ENCODE measurements around the gene APBB1IP. TPM values are rescaled to one million over a fixed set of nuclear protein-coding genes. Genes with fewer than 3 reads are reported as not detected.
"Not testable (repeated sequence)": the region's sequence is repeated elsewhere in the genome, so short reads cannot be mapped to it uniquely, and the experiment has no call there.

The APBB1IP gene
- total RNA-seq, 1 experiment from 2014 or later = 7.4 TPM

DNA sequence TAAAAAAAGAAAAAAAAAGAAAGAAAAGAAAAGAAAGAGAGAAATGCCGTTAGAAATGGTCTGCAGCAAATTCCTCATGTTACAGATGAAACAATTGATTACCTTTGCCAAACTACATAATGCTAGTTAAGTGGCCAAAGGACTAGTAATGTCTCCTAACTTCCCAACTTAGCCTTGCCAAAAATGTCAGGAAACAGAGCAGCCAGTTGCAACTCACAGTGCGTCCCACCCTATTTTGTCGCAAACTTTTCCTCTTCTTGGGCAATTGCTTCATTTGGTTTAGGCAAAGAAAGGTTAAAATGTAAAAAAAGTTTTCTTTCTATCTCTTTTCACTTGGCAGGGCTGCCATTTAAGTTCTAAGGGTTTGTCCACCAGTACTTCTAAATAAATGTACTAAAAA, 53.1 kb downstream of the APBB1IP start:
- in situ Hi-C loops (cut with HindIII; ENCODE audit: low pct_unique_long_range_greater_than_20kb, low sequenced_read_pairs) = no loop called here
- no peak for DNase-seq (ENCODE audit: low read depth)

GRCh38 chr10:26491934-26492333, 53.8 kb downstream of the APBB1IP start:
- in situ Hi-C loops (cut with HindIII; ENCODE audit: low pct_unique_long_range_greater_than_20kb, low sequenced_read_pairs) = no loop called here
- no peak for DNase-seq (ENCODE audit: low read depth)

DNA sequence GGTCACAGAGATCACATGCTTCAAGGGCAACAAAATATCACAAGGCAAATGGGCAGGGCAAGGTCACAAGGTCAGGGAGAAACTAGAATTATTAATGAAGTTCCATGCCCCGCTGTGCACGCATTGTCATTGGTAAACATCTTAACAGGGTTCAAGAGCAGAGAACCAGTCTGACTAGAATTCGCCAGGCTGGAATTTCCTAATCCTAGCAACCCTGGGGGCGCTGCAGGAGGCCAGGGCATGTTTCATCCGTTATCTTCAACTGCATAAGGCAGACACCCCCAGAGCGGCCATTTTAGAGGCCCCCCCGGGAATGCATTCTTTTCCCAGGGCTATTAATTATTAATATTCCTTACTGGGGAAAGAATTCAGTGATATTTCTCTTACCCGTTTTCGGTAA, 54.6 kb downstream of the APBB1IP start:
- DNase-seq (ENCODE audit: low read depth); in situ Hi-C loops (cut with HindIII; ENCODE audit: low pct_unique_long_range_greater_than_20kb, low sequenced_read_pairs): not testable (repeated sequence)

DNA sequence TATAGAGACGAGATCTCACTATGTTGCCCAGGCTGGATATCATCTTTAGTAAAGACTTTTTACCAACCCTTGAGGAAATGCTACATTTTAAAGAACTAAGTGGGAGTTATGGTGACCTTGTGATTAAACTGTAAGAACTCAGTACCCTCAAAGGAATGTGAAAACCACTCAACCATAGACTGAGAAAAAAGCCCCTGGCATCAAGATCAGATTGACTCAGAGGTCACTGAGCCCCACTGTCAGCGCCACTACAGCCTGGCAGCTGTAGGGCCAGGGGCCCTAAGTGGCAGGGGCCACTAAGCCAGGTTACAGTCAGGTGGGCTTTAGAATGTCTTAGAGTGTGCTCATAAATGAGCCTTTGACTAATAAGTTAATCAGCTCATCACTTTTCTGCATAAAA, 55.9 kb downstream of the APBB1IP start:
- peak; percentile 74 for DNase-seq (ENCODE audit: low read depth)
- in situ Hi-C loops (cut with HindIII; ENCODE audit: low pct_unique_long_range_greater_than_20kb, low sequenced_read_pairs) = no loop called here

- no peak for DNase-seq (ENCODE audit: low read depth)
- in situ Hi-C loops (cut with HindIII; ENCODE audit: low pct_unique_long_range_greater_than_20kb, low sequenced_read_pairs) = no loop called here
These were observed 61.3 kb downstream of the APBB1IP start for GRCh38 chr10:26499426-26499825.

- in situ Hi-C loops (cut with HindIII; ENCODE audit: low pct_unique_long_range_greater_than_20kb, low sequenced_read_pairs) = no loop called here
- no peak for DNase-seq (ENCODE audit: low read depth)
These were observed 64.8 kb downstream of the APBB1IP start for GRCh38 chr10:26502986-26503385.

- in situ Hi-C loops (cut with HindIII; ENCODE audit: low pct_unique_long_range_greater_than_20kb, low sequenced_read_pairs) = no loop called here
- no peak for DNase-seq (ENCODE audit: low read depth)
These were observed 65.8 kb downstream of the APBB1IP start for GRCh38 chr10:26503911-26504310.

DNA sequence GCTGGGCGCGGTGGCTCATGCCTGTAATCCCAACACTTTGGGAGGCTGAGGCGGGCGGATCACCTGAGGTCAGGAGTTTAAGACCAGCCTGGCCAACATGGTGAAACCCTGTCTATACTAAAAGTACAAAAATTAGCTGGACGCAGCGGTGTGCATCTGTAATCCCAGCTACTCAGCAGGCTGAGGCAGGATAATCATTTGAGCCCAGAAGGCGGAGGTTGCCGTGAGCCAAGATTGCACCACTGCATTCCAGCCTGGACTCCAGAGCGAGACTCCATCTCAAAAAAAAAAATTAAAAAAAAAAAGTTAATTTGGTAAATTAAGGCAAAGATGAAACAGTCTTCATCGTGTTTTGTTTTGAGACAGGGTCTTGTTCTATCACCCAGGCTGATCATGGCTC, 66.3 kb downstream of the APBB1IP start:
- in situ Hi-C loops (cut with HindIII; ENCODE audit: low pct_unique_long_range_greater_than_20kb, low sequenced_read_pairs); DNase-seq (ENCODE audit: low read depth): not testable (repeated sequence)

DNA sequence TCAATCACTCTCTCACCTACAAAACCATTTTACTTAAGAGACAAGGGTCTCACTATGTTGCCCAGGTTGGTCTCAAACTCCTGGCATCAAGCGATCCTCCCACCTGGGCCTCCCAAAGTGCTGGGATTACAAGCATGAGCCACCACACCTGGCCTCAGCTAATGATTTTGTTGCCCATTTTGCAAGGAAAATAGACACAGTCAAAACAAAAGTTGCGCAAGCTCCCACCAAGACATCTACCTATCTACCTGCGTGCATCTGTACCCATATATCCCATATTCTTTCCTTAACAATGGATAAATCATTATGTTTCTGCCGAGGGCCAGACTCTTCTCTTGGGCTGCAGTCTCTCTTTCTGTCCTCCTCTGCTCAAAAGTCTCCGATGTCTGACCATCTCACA, 67.3 kb downstream of the APBB1IP start:
- in situ Hi-C loops (cut with HindIII; ENCODE audit: low pct_unique_long_range_greater_than_20kb, low sequenced_read_pairs) = no loop called here
- no peak for DNase-seq (ENCODE audit: low read depth)

GRCh38 chr10:26506736-26507135, 68.6 kb downstream of the APBB1IP start:
- no peak for DNase-seq (ENCODE audit: low read depth)
- in situ Hi-C loops (cut with HindIII; ENCODE audit: low pct_unique_long_range_greater_than_20kb, low sequenced_read_pairs) = no loop called here

GRCh38 chr10:26507441-26507840, 69.3 kb downstream of the APBB1IP start:
- in situ Hi-C loops (cut with HindIII; ENCODE audit: low pct_unique_long_range_greater_than_20kb, low sequenced_read_pairs) = no loop called here
- DNase-seq (ENCODE audit: low read depth) = no peak

DNA sequence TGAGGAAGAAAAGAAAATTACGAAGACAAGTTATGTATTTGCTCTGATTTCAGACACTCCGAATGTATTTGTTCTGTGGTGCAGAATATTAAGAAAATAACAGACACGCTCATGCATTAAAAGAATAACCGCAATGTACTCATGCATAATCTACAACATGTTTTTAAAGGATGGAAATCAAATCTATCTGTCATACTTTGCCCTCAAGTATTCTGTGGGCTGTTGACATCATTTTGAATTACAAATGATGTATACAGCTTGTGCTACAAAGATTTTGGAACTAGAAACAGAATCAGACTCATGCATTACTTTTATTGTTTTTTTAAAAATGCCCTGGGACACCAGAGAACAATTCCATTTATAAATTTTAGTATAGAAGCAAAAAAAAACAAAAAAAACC, 69.9 kb downstream of the APBB1IP start:
- DNase-seq (ENCODE audit: low read depth) = no peak

GRCh38 chr10:26509307-26509706, 71.2 kb downstream of the APBB1IP start:
- DNase-seq (ENCODE audit: low read depth) = no peak
- in situ Hi-C loops (cut with HindIII; ENCODE audit: low pct_unique_long_range_greater_than_20kb, low sequenced_read_pairs) = no loop called here

More for the DNA sequence above, 69.9 kb downstream of the APBB1IP start:
- in situ Hi-C loops (cut with HindIII; ENCODE audit: low pct_unique_long_range_greater_than_20kb, low sequenced_read_pairs) = no loop called here

DNA sequence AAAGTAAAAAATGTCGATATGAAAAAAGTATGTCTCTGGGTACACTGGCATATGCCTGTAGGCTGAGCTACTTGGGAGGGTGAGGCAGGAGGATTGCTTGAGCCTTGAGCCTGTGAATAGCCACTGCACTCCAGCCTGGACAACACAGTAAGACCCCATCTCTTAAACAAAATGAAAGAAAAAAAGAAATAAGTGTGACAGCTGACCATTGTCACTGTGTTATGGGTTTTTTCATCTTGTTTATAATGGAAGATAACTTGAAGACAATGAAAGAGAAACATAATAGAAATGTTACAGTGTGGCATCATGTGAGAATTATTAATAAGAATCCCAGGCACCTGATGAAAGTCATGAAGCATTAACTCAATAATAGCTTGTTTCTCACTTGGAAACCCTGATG, 75.0 kb downstream of the APBB1IP start:
- no peak for DNase-seq (ENCODE audit: low read depth)
- in situ Hi-C loops (cut with HindIII; ENCODE audit: low pct_unique_long_range_greater_than_20kb, low sequenced_read_pairs) = no loop called here

DNA sequence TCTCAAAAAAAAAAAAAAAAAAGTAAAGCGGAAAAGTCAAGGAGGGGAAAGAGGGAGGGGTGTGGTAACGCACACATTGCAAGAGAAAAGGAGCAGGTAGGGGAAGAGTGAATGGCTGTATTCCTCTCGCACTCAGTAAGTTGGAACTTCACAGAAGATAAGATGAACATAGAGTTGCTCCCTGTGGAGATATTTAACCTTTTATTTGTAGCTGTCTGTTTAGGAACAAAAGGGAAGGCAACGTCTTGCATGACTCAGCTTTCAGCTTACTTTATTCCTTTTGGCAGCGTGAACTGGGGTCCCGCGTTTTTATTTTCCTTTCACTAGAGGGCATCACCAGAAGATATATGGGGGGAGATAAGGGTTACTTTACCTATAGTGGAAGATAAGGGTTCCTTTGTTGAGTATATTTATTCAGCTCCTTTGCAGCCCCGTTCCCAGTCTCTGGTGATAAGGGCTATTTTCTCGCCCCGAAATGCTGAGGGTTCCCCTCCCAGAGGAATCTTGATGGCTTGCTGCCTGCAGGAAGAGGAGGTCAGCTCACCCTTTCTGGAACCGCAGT, 78.5 kb downstream of the APBB1IP start:
- no peak for DNase-seq (ENCODE audit: low read depth)
- in situ Hi-C loops (cut with HindIII; ENCODE audit: low pct_unique_long_range_greater_than_20kb, low sequenced_read_pairs) = no loop called here

GRCh38 chr10:26517141-26517867, 79.2 kb downstream of the APBB1IP start:
- no peak for DNase-seq (ENCODE audit: low read depth)
- in situ Hi-C loops (cut with HindIII; ENCODE audit: low pct_unique_long_range_greater_than_20kb, low sequenced_read_pairs) = no loop called here

GRCh38 chr10:26519803-26520202, 81.7 kb downstream of the APBB1IP start:
- DNase-seq (ENCODE audit: low read depth) = no peak
- in situ Hi-C loops (cut with HindIII; ENCODE audit: low pct_unique_long_range_greater_than_20kb, low sequenced_read_pairs) = no loop called here

- in situ Hi-C loops (cut with HindIII; ENCODE audit: low pct_unique_long_range_greater_than_20kb, low sequenced_read_pairs) = no loop called here
- no peak for DNase-seq (ENCODE audit: low read depth)
These were observed 82.4 kb downstream of the APBB1IP start for GRCh38 chr10:26520575-26520974.

- DNase-seq (ENCODE audit: low read depth) = no peak
- in situ Hi-C loops (cut with HindIII; ENCODE audit: low pct_unique_long_range_greater_than_20kb, low sequenced_read_pairs) = no loop called here
These were observed 86.2 kb downstream of the APBB1IP start for GRCh38 chr10:26524161-26524896.

Data from Caki2 (cell line).